Endothelial cell of umbilical vein (primary cell): Measurements from ENCODE around the gene UFSP2. TPM values are rescaled to one million over a fixed set of nuclear protein-coding genes. Genes with fewer than 3 reads are reported as not detected.

Experiments used
- BruUV-seq: library from RNA; stranded (reverse); fragments of 400-500 nt; replicated peaks from 2 replicates; lab custom pipeline; 2021; lab: Mats Ljungman, UMichigan
- CTCF ChIA-PET: fragments of 300-600, 350-600 bp; sonication (Branson Sonifier 250); formaldehyde crosslinking; loops from one replicate; lab custom pipeline; 2021; ENCODE audit warnings: antibody characterized with exemption, inconsistent platforms; lab: Charles Lee
- POLR2A ChIA-PET: fragments of 300-600, 350-600 bp; sonication (Branson Sonifier 250); formaldehyde crosslinking; loops from one replicate; lab custom pipeline; 2021; ENCODE audit warnings: antibody characterized with exemption, inconsistent platforms; lab: Charles Lee
- DNase-seq: peaks from one replicate; pipeline ENCODE4 v3.0.0-alpha.2; 2011; ENCODE audit warnings: low read depth, low spot score
- FAIRE-seq: peaks from 2 replicates; lab custom pipeline; 2011; peaks lifted over from hg19 to GRCh38; lab: Jason Lieb, UNC
- H2AFZ ChIP-seq: 2 replicates; pipeline ENCODE4 v1.6.0; 2012; ENCODE audit warnings: low read depth, low read length, control low read depth, inconsistent platforms
- H3K27ac ChIP-seq: 2 replicates; pipeline ENCODE4 v1.5.1; 2011; ENCODE audit warnings: low read depth, mild to moderate bottlenecking, control low read depth, low read length, moderate library complexity; ENCODE audit not compliant: insufficient read depth
- H3K27me3 ChIP-seq, 2 experiments: 2 replicates each; pipeline versions ENCODE4 v1.6.0 to v1.6.1; 2011; ENCODE audit warnings: low read length in 2 of 2, mixed read lengths in 1 of 2; ENCODE audit not compliant: control insufficient read depth in 2 of 2, insufficient read depth in 2 of 2
- H3K36me3 ChIP-seq, 2 experiments: 2 replicates in 1 of 2; 3 replicates in 1 of 2; pipeline ENCODE4 v1.5.1; 2011; ENCODE audit warnings: low read length in 2 of 2, mild to moderate bottlenecking in 1 of 2, moderate library complexity in 1 of 2; ENCODE audit not compliant: control insufficient read depth in 2 of 2, insufficient read depth in 2 of 2; ENCODE audit errors: extremely low read depth in 1 of 2
- H3K4me1 ChIP-seq: 3 replicates; pipeline ENCODE4 v1.5.1; 2011; ENCODE audit warnings: mild to moderate bottlenecking, low read length; ENCODE audit not compliant: control insufficient read depth, insufficient read depth; ENCODE audit errors: extremely low read depth
- H3K4me2 ChIP-seq: 2 replicates; pipeline ENCODE4 v1.6.1; 2011; ENCODE audit warnings: low read length, control low read depth, mixed read lengths; ENCODE audit not compliant: insufficient read depth
- H3K4me3 ChIP-seq, 3 experiments: fragments of 200-600 bp in 1 of 3; sonication (generic), shearing (Covaris generic) in 1 of 3; replicated peaks in 1 of 3; 2 replicates each; pipeline ENCODE4 v1.5.1; 2011 to 2016; ENCODE audit warnings: control low read depth in 3 of 3, low read length in 3 of 3, mild to moderate bottlenecking in 2 of 3, inconsistent platforms in 1 of 3, low read depth in 1 of 3, moderate library complexity in 1 of 3; ENCODE audit not compliant: insufficient read depth in 1 of 3
- H3K79me2 ChIP-seq: 2 replicates; pipeline ENCODE4 v1.6.0; 2012; ENCODE audit warnings: low read length, inconsistent platforms; ENCODE audit not compliant: control insufficient read depth, insufficient read depth
- H3K9ac ChIP-seq: replicated peaks from 2 replicates; pipeline ENCODE3; 2011; ENCODE audit warnings: low read length, control low read depth; ENCODE audit not compliant: insufficient read depth; ENCODE audit errors: extremely low read depth
- H3K9me1 ChIP-seq: replicated peaks from 3 replicates; pipeline ENCODE4 v1.6.0; 2011; ENCODE audit warnings: mild to moderate bottlenecking, low read length; ENCODE audit not compliant: control insufficient read depth, insufficient read depth; ENCODE audit errors: extremely low read depth
- H3K9me3 ChIP-seq: replicated peaks from 2 replicates; pipeline ENCODE4 v1.5.1; 2012; ENCODE audit warnings: low read length, inconsistent platforms; ENCODE audit not compliant: control insufficient read depth, insufficient read depth
- H4K20me1 ChIP-seq: replicated peaks from 2 replicates; pipeline ENCODE3; 2011; ENCODE audit warnings: mild to moderate bottlenecking, low read length; ENCODE audit not compliant: control insufficient read depth, insufficient read depth; ENCODE audit errors: extremely low read depth
- CTCF ChIP-seq, 2 donors: IDR thresholded peaks; 1 replicate in 1 of 2; 2 replicates in 1 of 2; pipeline ENCODE4 v1.5.1; 2011; ENCODE audit warnings: low read length in 2 of 2, mild to moderate bottlenecking in 2 of 2, moderate library complexity in 2 of 2, control low read depth in 1 of 2, inconsistent platforms in 1 of 2, low read depth in 1 of 2; ENCODE audit not compliant: insufficient read depth in 1 of 2; ENCODE audit errors: extremely low read depth in 1 of 2
- EZH2 ChIP-seq: IDR thresholded peaks from 2 replicates; pipeline ENCODE4 v1.6.1; 2012; ENCODE audit warnings: borderline replicate concordance, low read depth, mild to moderate bottlenecking, moderate library complexity, low read length, inconsistent platforms; ENCODE audit not compliant: severe bottlenecking
- FOS ChIP-seq: IDR thresholded peaks from 2 replicates; pipeline ENCODE4 v1.6.1; 2011; ENCODE audit warnings: mild to moderate bottlenecking, low read length, moderate library complexity, borderline replicate concordance; ENCODE audit not compliant: insufficient read depth
- GATA2 ChIP-seq: IDR thresholded peaks from 2 replicates; pipeline ENCODE4 v1.7.0; 2011; ENCODE audit warnings: low read depth, mild to moderate bottlenecking, moderate library complexity, mixed read lengths, low read length; ENCODE audit not compliant: insufficient read length, insufficient read depth
- JUN ChIP-seq: IDR thresholded peaks from 2 replicates; pipeline ENCODE4 v1.6.1; 2011; ENCODE audit warnings: borderline replicate concordance, low read depth; ENCODE audit not compliant: insufficient read length, insufficient read depth
- MAX ChIP-seq: IDR thresholded peaks from 2 replicates; pipeline ENCODE4 v1.6.1; 2011; ENCODE audit not compliant: insufficient read depth, insufficient read length
- MYC ChIP-seq: IDR thresholded peaks from one replicate; pipeline ENCODE4 v1.6.1; 2011; ENCODE audit warnings: mild to moderate bottlenecking, low read depth, low read length
- POLR2A ChIP-seq: IDR thresholded peaks from 2 replicates; pipeline ENCODE4 v1.6.1; 2012; ENCODE audit warnings: low read depth, mild to moderate bottlenecking, control low read depth, low read length
- POLR2AphosphoS5 ChIP-seq: IDR thresholded peaks from 2 replicates; pipeline ENCODE4 v1.6.1; 2012; ENCODE audit warnings: low read depth, mild to moderate bottlenecking, control low read depth, low read length, moderate library complexity; ENCODE audit not compliant: insufficient read depth
- dilution Hi-C: fragments of 300-500 bp; cut with MboI; formaldehyde crosslinking; loops from one replicate; pipeline ENCODE4 v1.15.0; 2019; ENCODE audit warnings: low sequenced_read_pairs; ENCODE audit not compliant: extremely low pct_ligation_motif_present
- intact Hi-C: fragments of 100-400 bp; cut with micrococcal nuclease; formaldehyde crosslinking; loops from one replicate; pipeline ENCODE4 v1.10.0; 2022
- polyA plus RNA-seq, 4 experiments: library from polyadenylated mRNA; depleted of rRNA in 3 of 4; stranded (reverse) in 3 of 4; unstranded in 1 of 4; fragments of >200 nt; gene quantifications; 2 replicates each; pipeline versions ENCODE4 v1.2.1 to v1.2.3, GENCODE V29; 2011 to 2012; ENCODE audit warnings: missing spikeins in 1 of 4
- total RNA-seq: library from RNA; stranded (reverse); gene quantifications from 2 replicates; pipeline ENCODE4 v1.2.3, GENCODE V29; 2021

Gene UFSP2
- total and polyA plus RNA-seq, 2 donors (not counting 3 experiments of a cell fraction or from before 2014, with no cell fraction given) = 25.2 to 26.7 TPM

GRCh38 chr4:185395238-185395955 is 30.4 kb downstream of the UFSP2 start, which contains the start of gene LRP2BP:
LRP2BP (minus strand) TSS chr4:185395924; CDS start chr4:185378186, 17,738 bp downstream.
- TF ChIP-seq MYC = no peak
- TF ChIP-seq POLR2A = no peak
- TF ChIP-seq JUN = peak; percentile 41
- no peak for TF ChIP-seq GATA2
- TF ChIP-seq MAX = no peak
- no peak for TF ChIP-seq EZH2
- no peak for TF ChIP-seq FOS
- no peak for TF ChIP-seq POLR2AphosphoS5
- no peak for TF ChIP-seq CTCF (IDR thresholded peaks at IDR 0.05; ENCODE audit: extremely low read depth in 1 of 2, insufficient read depth in 1 of 2, low read depth in 1 of 2, low read length in 2 of 2)
- Histone ChIP-seq H3K4me1 (peaks cover 36% of the 10 kb centered on the region), H4K20me1 (no peaks in the 10 kb centered on the region), H3K9ac (peak within 1 kb of the TSS; percentile 95), H3K27ac (peak within 1 kb of the TSS; percentile 96), H3K27me3 (no peaks in the 10 kb centered on the region), H3K4me2 (peak within 1 kb of the TSS; percentile 99), H3K4me3 (peak within 1 kb of the TSS; percentile 54 to 90 (median 87)), H2AFZ (peak within 1 kb of the TSS; percentile 93), H3K79me2 (no peaks in the 10 kb centered on the region), H3K36me3 (no peaks in the 10 kb centered on the region), H3K9me3 (no peaks in the 10 kb centered on the region), H3K9me1 (no peaks in the 10 kb centered on the region)
- intact Hi-C loops = loop anchor here (1.0 to 5.0 kb wide), 3 partner anchors 10 to 642 kb away; no protein-coding TSS in a partner anchor
- FAIRE-seq (no peak), DNase-seq (peak; percentile 46)
- BruUV-seq = TSS peak; percentile 67
- ChIA-PET CTCF (interaction anchor here (1.0 to 4.2 kb wide), 7 partner anchors 10 to 643 kb away, joined by 3 to 24 read pairs (median 9); partner anchors contain the start of genes SNX25 and UFSP2), POLR2A (interaction anchor here (1.4 to 1.7 kb wide), 2 partner anchors 11 to 30 kb away, joined by 3 to 5 read pairs; no protein-coding TSS in a partner anchor)
- dilution Hi-C loops = loop anchor here (25.0 kb wide), 1 partner anchor 108 kb away; no protein-coding TSS in a partner anchor
